Trophoblast cell (in vitro differentiated cells and primary cell): ENCODE measurements around the gene LHPP.
A peak's percentile ranks its signal among the peaks of the same experiment; 100 is the strongest.

Experiments
- DNase-seq, 2 donors: peaks; one replicate each; pipeline ENCODE4 v3.0.0-alpha.2; 2016
- H2AFZ ChIP-seq: 2 replicates; pipeline ENCODE4 v1.6.1; 2013; ENCODE audit warnings: low read length, moderate library complexity, mild to moderate bottlenecking; ENCODE audit not compliant: insufficient read depth, poor library complexity
- H2AK5ac ChIP-seq: 2 replicates; pipeline ENCODE4 v1.6.1; 2013; ENCODE audit warnings: mild to moderate bottlenecking, low read length
- H2BK120ac ChIP-seq: 2 replicates; pipeline ENCODE4 v1.6.1; 2013; ENCODE audit warnings: low read length, mild to moderate bottlenecking, moderate library complexity; ENCODE audit not compliant: insufficient read depth, poor library complexity
- H2BK12ac ChIP-seq: 2 replicates; pipeline ENCODE4 v1.6.1; 2013; ENCODE audit warnings: mild to moderate bottlenecking, low read length, moderate library complexity
- H2BK5ac ChIP-seq: 2 replicates; pipeline ENCODE4 v1.6.1; 2013; ENCODE audit warnings: low read length, low read depth, moderate library complexity, mild to moderate bottlenecking; ENCODE audit not compliant: poor library complexity
- H3K14ac ChIP-seq: 2 replicates; pipeline ENCODE4 v1.6.1; 2013; ENCODE audit warnings: mild to moderate bottlenecking, low read length
- H3K18ac ChIP-seq: 2 replicates; pipeline ENCODE4 v1.6.1; 2013; ENCODE audit warnings: mild to moderate bottlenecking, low read length
- H3K23ac ChIP-seq: 2 replicates; pipeline ENCODE4 v1.6.1; 2013; ENCODE audit warnings: low read length
- H3K27ac ChIP-seq: 2 replicates; pipeline ENCODE4 v1.5.1; 2013; ENCODE audit warnings: low read depth, mild to moderate bottlenecking, inconsistent platforms, low read length, moderate library complexity
- H3K27me3 ChIP-seq: 2 replicates; pipeline ENCODE4 v1.6.1; 2013; ENCODE audit warnings: inconsistent platforms, mild to moderate bottlenecking, low read length, moderate library complexity; ENCODE audit not compliant: insufficient read depth
- H3K36me3 ChIP-seq, 2 experiments: 1 replicate in 1 of 2; 2 replicates in 1 of 2; pipeline ENCODE4 v1.6.1; 2013; ENCODE audit warnings: low read length in 2 of 2, mild to moderate bottlenecking in 2 of 2, moderate library complexity in 1 of 2; ENCODE audit not compliant: insufficient read depth in 2 of 2, control insufficient read depth in 1 of 2
- H3K4ac ChIP-seq: 2 replicates; pipeline ENCODE4 v1.6.1; 2013; ENCODE audit warnings: low read depth, mild to moderate bottlenecking, low read length, moderate library complexity
- H3K4me1 ChIP-seq, 2 experiments: 1 replicate in 1 of 2; 2 replicates in 1 of 2; pipeline ENCODE4 v1.6.1; 2013; ENCODE audit warnings: low read length in 2 of 2, mild to moderate bottlenecking in 2 of 2, moderate library complexity in 1 of 2; ENCODE audit not compliant: insufficient read depth in 2 of 2, control insufficient read depth in 1 of 2
- H3K4me2 ChIP-seq: 2 replicates; pipeline ENCODE4 v1.6.1; 2013; ENCODE audit warnings: inconsistent platforms, mild to moderate bottlenecking, low read length, moderate library complexity
- H3K4me3 ChIP-seq: 2 replicates; pipeline ENCODE4 v1.5.1; 2013; ENCODE audit warnings: mild to moderate bottlenecking, low read depth, low read length, inconsistent platforms
- H3K79me1 ChIP-seq: one replicate; pipeline ENCODE4 v1.6.1; 2013; ENCODE audit warnings: low read length
- H3K79me2 ChIP-seq: 2 replicates; pipeline ENCODE4 v1.6.1; 2013; ENCODE audit warnings: low read length, mild to moderate bottlenecking; ENCODE audit not compliant: control insufficient read depth, insufficient read depth, poor library complexity
- H3K9ac ChIP-seq: 2 replicates; pipeline ENCODE4 v1.6.1; 2013; ENCODE audit warnings: mild to moderate bottlenecking, low read length
- H3K9me3 ChIP-seq: 2 replicates; pipeline ENCODE4 v1.6.1; 2013; ENCODE audit warnings: low read depth, mild to moderate bottlenecking, control low read depth, inconsistent platforms, low read length; ENCODE audit not compliant: insufficient read depth
- H4K12ac ChIP-seq: 2 replicates; pipeline ENCODE4 v1.6.1; 2013; ENCODE audit warnings: low read depth, mild to moderate bottlenecking, low read length, moderate library complexity
- H4K8ac ChIP-seq: 2 replicates; pipeline ENCODE4 v1.6.1; 2013; ENCODE audit warnings: low read depth, mild to moderate bottlenecking, low read length, moderate library complexity
- H4K91ac ChIP-seq: one replicate; pipeline ENCODE4 v1.6.1; 2013; ENCODE audit warnings: low read depth, mild to moderate bottlenecking, low read length, moderate library complexity
- WGBS: extraction: QIAGEN DNeasy Blood & Tissue Kit; methylation state at CpG from one replicate; pipeline ENCODE4 v1.1.7; 2013; ENCODE audit warnings: missing lambda C conversion rate; ENCODE audit not compliant: insufficient read length, insufficient coverage; ENCODE audit errors: extremely low coverage; 5-methylcytosine and 5-hydroxymethylcytosine counted together

Gene LHPP

GRCh38 chr10:124458889-124459288 lies 2.7 kb upstream of the LHPP start:
- Histone ChIP-seq H2AK5ac (no peak overlapping the region), H3K9ac (no peak overlapping the region), H2BK120ac (no peak overlapping the region), H3K9me3 (no peaks in the 10 kb centered on the region), H3K27me3 (no peaks in the 10 kb centered on the region), H3K4me1 (peaks cover 17 to 20% of the 10 kb centered on the region in 2 experiments), H3K4me3 (no peak overlapping the region), H3K4ac (no peak overlapping the region), H2BK12ac (no peak overlapping the region), H2BK5ac (no peak overlapping the region), H4K91ac (no peak overlapping the region), H3K36me3 (no peaks in the 10 kb centered on the region), H2AFZ (no peak overlapping the region), H3K14ac (no peak overlapping the region), H3K4me2 (no peak overlapping the region), H3K27ac (no peak overlapping the region), H3K79me2 (peaks cover 2% of the 10 kb centered on the region), H3K79me1 (peaks cover 9% of the 10 kb centered on the region), H4K8ac (no peak overlapping the region), H3K18ac (no peak overlapping the region), H3K23ac (no peak overlapping the region), H4K12ac (no peak overlapping the region)
- no CpG with 5 or more reads among the region's 2 CpGs for WGBS
- DNase-seq: no peak

- no CpG with 5 or more reads among the region's 1 CpG for WGBS
- H3K4me1 ChIP-seq: peaks cover 18 to 21% of the 10 kb centered on the region in 2 experiments
Measured at GRCh38 chr10:124459395-124459794, 2.2 kb upstream of the LHPP start.

GRCh38 chr10:124460144-124460543 lies 1.5 kb upstream of the LHPP start:
- Histone ChIP-seq H2AK5ac (no peak overlapping the region), H3K79me2 (peaks cover 2% of the 10 kb centered on the region), H2BK12ac (no peak overlapping the region), H3K14ac (no peak overlapping the region), H3K9ac (no peak overlapping the region), H2BK5ac (no peak overlapping the region), H3K36me3 (no peaks in the 10 kb centered on the region), H4K8ac (no peak overlapping the region), H3K23ac (no peak overlapping the region), H3K79me1 (peaks cover 9% of the 10 kb centered on the region), H3K27ac (no peak overlapping the region), H3K4me1 (peaks cover 19 to 21% of the 10 kb centered on the region in 2 experiments), H3K27me3 (no peaks in the 10 kb centered on the region), H4K12ac (no peak overlapping the region), H3K4me2 (no peak overlapping the region), H4K91ac (no peak overlapping the region), H2BK120ac (no peak overlapping the region), H3K4ac (no peak overlapping the region), H3K9me3 (no peaks in the 10 kb centered on the region), H3K18ac (no peak overlapping the region), H2AFZ (no peak overlapping the region), H3K4me3 (no peak overlapping the region)
- no peak for DNase-seq
- WGBS: no CpG with 5 or more reads among the region's 5 CpGs

More at GRCh38 chr10:124459395-124459794, 2.2 kb upstream of the LHPP start:
- Histone ChIP-seq H2AFZ (no peak overlapping the region), H3K18ac (no peak overlapping the region), H3K79me2 (peaks cover 2% of the 10 kb centered on the region), H3K23ac (no peak overlapping the region), H3K27me3 (no peaks in the 10 kb centered on the region), H3K14ac (no peak overlapping the region), H3K4me3 (no peak overlapping the region), H3K9me3 (no peaks in the 10 kb centered on the region), H3K27ac (no peak overlapping the region), H4K8ac (no peak overlapping the region), H2BK5ac (no peak overlapping the region), H4K91ac (no peak overlapping the region), H2BK120ac (no peak overlapping the region), H3K36me3 (no peaks in the 10 kb centered on the region), H3K79me1 (peaks cover 9% of the 10 kb centered on the region), H2BK12ac (no peak overlapping the region), H4K12ac (no peak overlapping the region), H3K4ac (no peak overlapping the region), H3K4me2 (no peak overlapping the region), H3K9ac (no peak overlapping the region), H2AK5ac (no peak overlapping the region)
- peak; percentile 95 to 97 for DNase-seq

- Histone ChIP-seq H2BK120ac (no peak overlapping the region), H3K14ac (peak overlapping the region; percentile 28), H3K4me1 (peaks cover 17% of the 10 kb centered on the region in 2 experiments), H4K8ac (peak overlapping the region; percentile 72), H3K18ac (peak overlapping the region; percentile 54), H4K12ac (peak overlapping the region; percentile 60), H3K9ac (no peak overlapping the region), H2AK5ac (no peak overlapping the region), H3K79me1 (peaks cover 9% of the 10 kb centered on the region), H3K9me3 (no peaks in the 10 kb centered on the region), H2BK12ac (peak overlapping the region; percentile 17), H3K36me3 (no peaks in the 10 kb centered on the region), H3K27me3 (no peaks in the 10 kb centered on the region), H3K23ac (no peak overlapping the region), H3K4ac (peak overlapping the region; percentile 7), H4K91ac (no peak overlapping the region), H3K4me2 (peak overlapping the region; percentile 95), H3K4me3 (peak overlapping the region; percentile 100), H2AFZ (peak overlapping the region; percentile 90), H3K27ac (no peak overlapping the region), H2BK5ac (no peak overlapping the region), H3K79me2 (peaks cover 2% of the 10 kb centered on the region)
- no peak for DNase-seq
- WGBS: no CpG with 5 or more reads among the region's 8 CpGs
Measured at GRCh38 chr10:124462348-124462695, 699 bp downstream of the LHPP start.
